H1 (cell line): Measurements from ENCODE around the gene WWC2. TPM values are rescaled to one million over a fixed set of nuclear protein-coding genes. Genes with fewer than 3 reads are reported as not detected.

Experiments
- CTCF ChIA-PET: fragments of 300-600 bp; sonication (Branson Sonifier 250); formaldehyde crosslinking; loops from one replicate; lab custom pipeline; 2021; ENCODE audit not compliant: partially characterized antibody; lab: Charles Lee
- POLR2A ChIA-PET: fragments of 300-600 bp; sonication (Branson Sonifier 250); formaldehyde crosslinking; loops from one replicate; lab custom pipeline; 2021; ENCODE audit warnings: inconsistent platforms; ENCODE audit not compliant: partially characterized antibody; lab: Charles Lee
- DNase-seq, 2 experiments: peaks; one replicate each; pipeline versions ENCODE4 v3.0.0 to v3.0.0-alpha.2; 2010 to 2022; ENCODE audit warnings: low spot score in 2 of 2, low read depth in 1 of 2, mixed read lengths in 1 of 2
- FAIRE-seq: peaks from 2 replicates; lab custom pipeline; 2011; peaks lifted over from hg19 to GRCh38; lab: Jason Lieb, UNC
- H2AFZ ChIP-seq: 2 replicates; pipeline ENCODE4 v1.8.1; 2012; ENCODE audit warnings: low read length, inconsistent platforms
- H2AK5ac ChIP-seq: 2 replicates; pipeline ENCODE4 v1.6.1; 2013; ENCODE audit warnings: low read depth, low read length
- H2BK120ac ChIP-seq: replicated peaks from 2 replicates; pipeline ENCODE3; 2013; ENCODE audit warnings: low read depth, low read length, inconsistent platforms
- H2BK12ac ChIP-seq: 2 replicates; pipeline ENCODE4 v1.6.1; 2013; ENCODE audit warnings: low read depth, low read length
- H2BK15ac ChIP-seq: 2 replicates; pipeline ENCODE4 v1.6.1; 2013; ENCODE audit warnings: low read length
- H2BK20ac ChIP-seq: 2 replicates; pipeline ENCODE4 v1.6.1; 2013; ENCODE audit warnings: low read length
- H2BK5ac ChIP-seq: 2 replicates; pipeline ENCODE4 v1.6.1; 2013; ENCODE audit warnings: low read depth, low read length
- H3K14ac ChIP-seq: 2 replicates; pipeline ENCODE4 v1.6.1; 2013; ENCODE audit warnings: inconsistent platforms; ENCODE audit not compliant: insufficient read length
- H3K18ac ChIP-seq: 2 replicates; pipeline ENCODE4 v1.6.1; 2013; ENCODE audit warnings: low read length; ENCODE audit errors: extremely low read depth
- H3K23ac ChIP-seq: 2 replicates; pipeline ENCODE4 v1.6.1; 2013; ENCODE audit warnings: inconsistent platforms; ENCODE audit not compliant: insufficient read length
- H3K23me2 ChIP-seq: 2 replicates; pipeline ENCODE4 v1.6.1; 2013; ENCODE audit warnings: low read depth, low read length
- H3K27ac ChIP-seq: 2 replicates; pipeline ENCODE4 v1.6.1; 2011; ENCODE audit warnings: low read depth, low read length, inconsistent platforms
- H3K27me3 ChIP-seq, 4 experiments: replicated peaks in 1 of 4; 1 replicate in 1 of 4; 2 replicates in 3 of 4; pipeline versions ENCODE4 v1.6.1 to v1.8.1; 2011 to 2013; ENCODE audit warnings: low read length in 3 of 4, mild to moderate bottlenecking in 3 of 4, inconsistent platforms in 2 of 4, mixed read lengths in 2 of 4, moderate library complexity in 1 of 4; ENCODE audit not compliant: control insufficient read depth in 3 of 4, insufficient read depth in 3 of 4; ENCODE audit errors: extremely low read depth in 1 of 4
- H3K36me3 ChIP-seq, 4 experiments: 2 replicates each; pipeline versions ENCODE4 v1.6.1 to v1.8.1; 2011 to 2013; ENCODE audit warnings: mild to moderate bottlenecking in 4 of 4, low read length in 3 of 4, moderate library complexity in 2 of 4, control low read depth in 1 of 4, inconsistent platforms in 1 of 4; ENCODE audit not compliant: insufficient read depth in 4 of 4, control insufficient read depth in 2 of 4
- H3K4ac ChIP-seq: replicated peaks from 2 replicates; pipeline ENCODE3; 2013; ENCODE audit warnings: low read length, low read depth, mixed read lengths, inconsistent platforms; ENCODE audit not compliant: insufficient read length
- H3K4me1 ChIP-seq, 4 experiments: replicated peaks in 1 of 4; 1 replicate in 1 of 4; 2 replicates in 3 of 4; pipeline versions ENCODE4 v1.6.1 to v1.8.1; 2011 to 2013; ENCODE audit warnings: low read length in 3 of 4, inconsistent platforms in 2 of 4, mixed read lengths in 1 of 4; ENCODE audit not compliant: insufficient read depth in 4 of 4, control insufficient read depth in 3 of 4
- H3K4me2 ChIP-seq, 2 experiments: 2 replicates each; pipeline versions ENCODE4 v1.6.1 to v1.8.1; 2011 to 2013; ENCODE audit warnings: low read depth in 2 of 2, low read length in 2 of 2, control low read depth in 1 of 2, inconsistent platforms in 1 of 2, mild to moderate bottlenecking in 1 of 2; ENCODE audit not compliant: insufficient read depth in 1 of 2
- H3K4me3 ChIP-seq, 4 experiments: fragments of 200-600, 300-600 bp in 1 of 4; sonication (generic), shearing (Covaris generic), sonication (Bioruptor Twin) in 1 of 4; 2 replicates each; pipeline versions ENCODE4 v1.5.1 to v1.8.1; 2011 to 2016; ENCODE audit warnings: low read length in 4 of 4, low read depth in 3 of 4, control low read depth in 2 of 4, inconsistent platforms in 2 of 4, mild to moderate bottlenecking in 2 of 4, mixed read lengths in 1 of 4, moderate library complexity in 1 of 4; ENCODE audit not compliant: insufficient read depth in 2 of 4; ENCODE audit errors: extremely low read depth in 1 of 4
- H3K56ac ChIP-seq: replicated peaks from 2 replicates; pipeline ENCODE3; 2013; ENCODE audit warnings: low read depth, mild to moderate bottlenecking, mixed read lengths, low read length, inconsistent platforms; ENCODE audit not compliant: insufficient read length
- H3K79me1 ChIP-seq: 2 replicates; pipeline ENCODE4 v1.6.1; 2013; ENCODE audit warnings: low read depth, low read length, control low read depth
- H3K79me2 ChIP-seq, 2 experiments: 2 replicates each; pipeline versions ENCODE4 v1.6.1 to v1.8.1; 2012 to 2013; ENCODE audit warnings: low read length in 2 of 2, mild to moderate bottlenecking in 2 of 2, inconsistent platforms in 1 of 2; ENCODE audit not compliant: insufficient read depth in 2 of 2, control insufficient read depth in 1 of 2
- H3K9ac ChIP-seq, 4 experiments: replicated peaks in 1 of 4; 1 replicate in 1 of 4; 2 replicates in 3 of 4; pipeline versions ENCODE4 v1.6.1 to v1.8.1; 2011 to 2013; ENCODE audit warnings: low read depth in 3 of 4, low read length in 3 of 4, control low read depth in 2 of 4, mild to moderate bottlenecking in 2 of 4, moderate library complexity in 2 of 4, inconsistent platforms in 1 of 4; ENCODE audit errors: extremely low read depth in 1 of 4
- H3K9me3 ChIP-seq, 2 experiments: 2 replicates each; pipeline versions ENCODE4 v1.6.1 to v1.8.1; 2012 to 2013; ENCODE audit warnings: mild to moderate bottlenecking in 2 of 2, moderate library complexity in 2 of 2, control low read depth in 1 of 2, inconsistent platforms in 1 of 2, low read depth in 1 of 2, low read length in 1 of 2, mixed read lengths in 1 of 2; ENCODE audit not compliant: insufficient read depth in 2 of 2
- H4K20me1 ChIP-seq, 2 experiments: replicated peaks in 1 of 2; 2 replicates each; pipeline versions ENCODE3 to v1.8.1; 2011 to 2013; ENCODE audit warnings: inconsistent platforms in 2 of 2, low read length in 2 of 2, mild to moderate bottlenecking in 1 of 2; ENCODE audit not compliant: insufficient read depth in 2 of 2, control insufficient read depth in 1 of 2
- H4K5ac ChIP-seq: 2 replicates; pipeline ENCODE4 v1.6.1; 2013; ENCODE audit warnings: low read length, low read depth, mixed read lengths, inconsistent platforms; ENCODE audit not compliant: insufficient read length
- H4K8ac ChIP-seq: 2 replicates; pipeline ENCODE4 v1.8.0; 2013; ENCODE audit warnings: mild to moderate bottlenecking, moderate library complexity, low read length, inconsistent platforms; ENCODE audit not compliant: insufficient read depth; ENCODE audit errors: extremely low read depth
- H4K91ac ChIP-seq: replicated peaks from 2 replicates; pipeline ENCODE3; 2013; ENCODE audit warnings: low read length, mixed read lengths, inconsistent platforms; ENCODE audit not compliant: insufficient read length
- ATF2 ChIP-seq: IDR thresholded peaks from 2 replicates; pipeline ENCODE4 v1.6.1; 2012; ENCODE audit warnings: low read length, inconsistent platforms
- CEBPB ChIP-seq: IDR thresholded peaks from 2 replicates; pipeline ENCODE4 v1.6.1; 2012; ENCODE audit warnings: low read depth, low read length
- CHD1 ChIP-seq: IDR thresholded peaks from 2 replicates; pipeline ENCODE4 v1.6.1; 2012; ENCODE audit warnings: low read depth, low read length, improper control_type of control experiment
- NRF1 ChIP-seq: IDR thresholded peaks from 2 replicates; pipeline ENCODE4 v1.6.1; 2011; ENCODE audit warnings: mild to moderate bottlenecking, low read depth, low read length, improper control_type of control experiment
- POLR2A ChIP-seq, 2 experiments: IDR thresholded peaks; 1 replicate in 1 of 2; 2 replicates in 1 of 2; pipeline ENCODE4 v1.6.1; 2011; ENCODE audit warnings: low read depth in 2 of 2, low read length in 2 of 2, mild to moderate bottlenecking in 2 of 2; ENCODE audit errors: control extremely low read depth in 1 of 2
- RBBP5 ChIP-seq: IDR thresholded peaks from 2 replicates; pipeline ENCODE4 v1.7.1; 2012; ENCODE audit warnings: low read depth, mild to moderate bottlenecking, inconsistent platforms, low read length, moderate library complexity, borderline replicate concordance
- RXRA ChIP-seq: IDR thresholded peaks from 2 replicates; pipeline ENCODE4 v1.6.1; 2011; ENCODE audit warnings: low read depth, mild to moderate bottlenecking, low read length, moderate library complexity; ENCODE audit not compliant: insufficient read depth
- SAP30 ChIP-seq: fragments of 300-600 bp; sonication (generic); IDR thresholded peaks from 2 replicates; pipeline ENCODE4 v1.7.1; 2012; ENCODE audit warnings: low read length, moderate library complexity, mild to moderate bottlenecking, inconsistent platforms; ENCODE audit not compliant: insufficient read depth, insufficient replicate concordance
- SRF ChIP-seq: IDR thresholded peaks from 2 replicates; pipeline ENCODE4 v1.6.1; 2011; ENCODE audit warnings: mild to moderate bottlenecking, low read depth, low read length, moderate library complexity
- TAF1 ChIP-seq: IDR thresholded peaks from 2 replicates; pipeline ENCODE4 v1.6.1; 2011; ENCODE audit warnings: mild to moderate bottlenecking, low read depth, low read length
- USF2 ChIP-seq: IDR thresholded peaks from 2 replicates; pipeline ENCODE4 v1.6.1; 2011; ENCODE audit warnings: low read length, improper control_type of control experiment
- ZNF274 ChIP-seq: IDR thresholded peaks from 2 replicates; pipeline ENCODE4 v1.7.0; 2012; ENCODE audit warnings: low read length, borderline replicate concordance; ENCODE audit errors: extremely low read depth
- WGBS, 2 experiments: shearing (Covaris generic) in 1 of 2; methylation state at CpG; one replicate each; pipeline versions ENCODE4 v1.1.6 to v1.1.7; 2013 to 2015; ENCODE audit warnings: low lambda C conversion rate in 2 of 2, mixed read lengths in 2 of 2, inconsistent platforms in 1 of 2, low coverage in 1 of 2, missing lambda C conversion rate in 1 of 2; ENCODE audit not compliant: insufficient replicate concordance in 2 of 2, insufficient coverage in 1 of 2, insufficient read length in 1 of 2; ENCODE audit errors: extremely low coverage in 1 of 2, missing lambda C conversion rate in 1 of 2; 5-methylcytosine and 5-hydroxymethylcytosine counted together
- polyA plus RNA-seq, 7 experiments: library from polyadenylated mRNA; depleted of rRNA in 3 of 7; stranded (reverse) in 5 of 7; unstranded in 2 of 7; fragments of >200 nt in 5 of 7; fragments of 200-250 nt in 2 of 7; gene quantifications; 1 replicate in 5 of 7; 2 replicates in 1 of 7; 4 replicates in 1 of 7; pipeline versions ENCODE4 v1.2.1 to v1.2.3, GENCODE V29; 2011 to 2013; ENCODE audit warnings: missing spikeins in 2 of 7, mixed read lengths in 2 of 7
- total RNA-seq: library from RNA; stranded (reverse); fragmentation: NEBNext Ultra II Directional; extraction: Animal tissue kit (Norgen Biotek cat#: 25700); gene quantifications from 2 replicates; pipeline ENCODE4 v1.2.1, GENCODE V29; 2021

The WWC2 gene
- total and polyA plus RNA-seq, 2 of the 8 experiments (the other 6 are each of a cell fraction or from before 2014, with no cell fraction given) = 17.6 to 135 TPM

GRCh38 chr4:183136855-183137254 lies 37.8 kb downstream of the WWC2 start:
- Histone ChIP-seq H3K14ac (no peak overlapping the region), H3K23ac (no peak overlapping the region), H4K20me1 (peaks cover 10 to 16% of the 10 kb centered on the region in 2 experiments), H3K79me1 (no peaks in the 10 kb centered on the region; the same call in 1 of the 2 replicates), H4K91ac (no peak overlapping the region), H3K4ac (no peak overlapping the region), H3K4me3 (no peak overlapping the region), H4K8ac (no peak overlapping the region), H4K5ac (no peak overlapping the region)
- FAIRE-seq (no peak), DNase-seq (no peak)
- CTCF ChIA-PET = interaction anchor here (0.6 to 2.2 kb wide), 8 partner anchors 9 to 832 kb away, joined by 3 to 8 read pairs (median 4); no protein-coding TSS in a partner anchor
- 96% methylated on average over 3 of the region's 3 CpGs; no CpG with 5 or more reads in 1 of the 2 experiments for WGBS, 2 experiments
- TF ChIP-seq TAF1 (no peak), SRF (no peak), POLR2A (IDR thresholded peaks at IDR 0.05; ENCODE audit: control extremely low read depth in 1 of 2, low read depth in 2 of 2, low read length in 2 of 2) (no peak), CHD1 (no peak), NRF1 (no peak), USF2 (no peak), ZNF274 (no peak), RBBP5 (no peak), CEBPB (no peak), ATF2 (no peak), RXRA (no peak), SAP30 (no peak)
- TF ChIP-seq, all 59 proteins: peak for 0
- no peak overlapping the region for H2BK12ac ChIP-seq
- no peak overlapping the region for H3K56ac ChIP-seq
- H3K9me3 ChIP-seq = no peaks in the 10 kb centered on the region
- POLR2A ChIA-PET = interaction anchor here (0.6 to 1.0 kb wide), 2 partner anchors 18 to 38 kb away, joined by 3 to 4 read pairs; partner anchors contain the start of gene WWC2
- H3K23me2 ChIP-seq = no peaks in the 10 kb centered on the region
- H3K27ac ChIP-seq = no peak overlapping the region
- no peaks in the 10 kb centered on the region for H3K36me3 ChIP-seq
- peaks cover 0 to 7% (median 3%) of the 10 kb centered on the region in 4 experiments; a peak in 5 of 7 replicates for H3K4me1 ChIP-seq
- no peak overlapping the region for H2BK5ac ChIP-seq
- H2AK5ac ChIP-seq = no peak overlapping the region
- H3K9ac ChIP-seq = no peak overlapping the region
- peaks cover 28 to 98% of the 10 kb centered on the region in 2 experiments for H3K79me2 ChIP-seq
- H3K4me2 ChIP-seq = no peak overlapping the region
- no peak overlapping the region for H2BK20ac ChIP-seq
- H3K27me3 ChIP-seq = no peaks in the 10 kb centered on the region
- H2BK120ac ChIP-seq = no peak overlapping the region
- H3K18ac ChIP-seq = no peak overlapping the region
- H2BK15ac ChIP-seq = no peak overlapping the region
- H2AFZ ChIP-seq = no peak overlapping the region
